A673 (cell line): ENCODE results near the gene ALX4. TPM values are rescaled to one million over a fixed set of nuclear protein-coding genes. Genes with fewer than 3 reads are reported as not detected.

Experiments
- BruUV-seq: library from RNA; stranded (reverse); fragments of 400-500 nt; replicated peaks from 2 replicates; lab custom pipeline; 2021; lab: Mats Ljungman, UMichigan
- CTCF ChIA-PET: fragments of 300-600 bp; sonication (Branson Sonifier 250); formaldehyde crosslinking; loops from one replicate; lab custom pipeline; 2022; ENCODE audit warnings: antibody characterized with exemption; lab: Charles Lee
- POLR2A ChIA-PET: fragments of 300-600 bp; sonication (Branson Sonifier 250); formaldehyde crosslinking; loops from one replicate; lab custom pipeline; 2022; ENCODE audit warnings: antibody characterized with exemption; ENCODE audit not compliant: low non-redundant PET; lab: Charles Lee
- DNase-seq: peaks from one replicate; pipeline ENCODE4 v3.0.0-alpha.2; 2015; ENCODE audit warnings: low spot score
- H3K27ac ChIP-seq: fragments of 200-600 bp; sonication (generic); 2 replicates; pipeline ENCODE4 v1.5.1; 2016; ENCODE audit warnings: mixed run types, low read depth, mild to moderate bottlenecking, mixed read lengths, antibody characterized with exemption, low read length; ENCODE audit not compliant: poor library complexity, severe bottlenecking
- H3K27me3 ChIP-seq: fragments of 200-600 bp; sonication (generic); replicated peaks from 2 replicates; pipeline ENCODE4 v1.6.1; 2017; ENCODE audit warnings: mixed run types, low read depth, mild to moderate bottlenecking, mixed read lengths, antibody characterized with exemption, low read length; ENCODE audit not compliant: insufficient read depth, poor library complexity
- H3K36me3 ChIP-seq: fragments of 200-600 bp; sonication (generic); 2 replicates; pipeline ENCODE4 v1.6.1; 2016; ENCODE audit warnings: mixed run types, mild to moderate bottlenecking, mixed read lengths, antibody characterized with exemption, low read length; ENCODE audit not compliant: insufficient read depth, poor library complexity, severe bottlenecking
- H3K4me1 ChIP-seq: fragments of 200-600 bp; sonication (generic); 2 replicates; pipeline ENCODE4 v1.6.1; 2017; ENCODE audit warnings: mixed run types, mild to moderate bottlenecking, mixed read lengths, antibody characterized with exemption, low read length; ENCODE audit not compliant: insufficient read depth, poor library complexity, severe bottlenecking
- H3K4me3 ChIP-seq: fragments of 200-600 bp; sonication (generic); 2 replicates; pipeline ENCODE4 v1.5.1; 2016; ENCODE audit warnings: low read depth, mixed run types, mild to moderate bottlenecking, mixed read lengths, low read length; ENCODE audit not compliant: poor library complexity, severe bottlenecking
- H3K9me3 ChIP-seq: fragments of 200-600 bp; sonication (generic); 2 replicates; pipeline ENCODE4 v1.6.1; 2016; ENCODE audit warnings: mixed run types, low read depth, mild to moderate bottlenecking, mixed read lengths, antibody characterized with exemption, low read length; ENCODE audit not compliant: poor library complexity, severe bottlenecking
- CTCF ChIP-seq: fragments of 300-800, 200-600 bp; sonication (generic); conservative IDR thresholded peaks from 2 replicates; pipeline ENCODE4 v1.5.1; 2017; ENCODE audit warnings: low read depth, mild to moderate bottlenecking, antibody characterized with exemption, low read length, moderate library complexity, mixed read lengths
- EZH2 ChIP-seq: fragments of 200-600 bp; sonication (generic); IDR thresholded peaks from 2 replicates; pipeline ENCODE4 v1.6.1; 2017; ENCODE audit warnings: borderline replicate concordance, low read depth, mild to moderate bottlenecking, mixed read lengths, antibody characterized with exemption, low read length; ENCODE audit not compliant: poor library complexity, severe bottlenecking
- intact Hi-C: fragments of 100-400 bp; cut with micrococcal nuclease; formaldehyde crosslinking; loops from one replicate; pipeline ENCODE4 v1.10.0; 2022; ENCODE audit not compliant: unreplicated experiment
- total RNA-seq: library from RNA; stranded (reverse); gene quantifications from 2 replicates; pipeline ENCODE4 v1.2.3, GENCODE V29; 2021

ALX4 gene
- total RNA-seq, 1 experiment from 2014 or later: 135 TPM

GRCh38 chr11:44255406-44256071 lies 54.4 kb downstream of the ALX4 start:
- no peak overlapping the region for H3K4me3 ChIP-seq
- H3K27me3 ChIP-seq: no peaks in the 10 kb centered on the region
- H3K27ac ChIP-seq: no peak overlapping the region
- DNase-seq: no peak
- ChIA-PET CTCF (no interaction called here), POLR2A (no interaction called here)
- BruUV-seq: no TSS peak
- intact Hi-C loops: no loop called here
- no peaks in the 10 kb centered on the region for H3K4me1 ChIP-seq
- peaks cover 19% of the 10 kb centered on the region for H3K9me3 ChIP-seq
- H3K36me3 ChIP-seq: peaks cover 37% of the 10 kb centered on the region
- TF ChIP-seq CTCF: no peak
- TF ChIP-seq EZH2: no peak

- no TSS peak for BruUV-seq
- DNase-seq: no peak
- Histone ChIP-seq H3K27ac (no peak overlapping the region), H3K4me1 (no peaks in the 10 kb centered on the region), H3K36me3 (peaks cover 37% of the 10 kb centered on the region), H3K27me3 (no peaks in the 10 kb centered on the region), H3K9me3 (peaks cover 19% of the 10 kb centered on the region), H3K4me3 (no peak overlapping the region)
- TF ChIP-seq CTCF: no peak
- TF ChIP-seq EZH2: no peak
- CTCF ChIA-PET: no interaction called here
- POLR2A ChIA-PET: interaction anchor here (0.6 kb wide), 1 partner anchor 1166 kb away, joined by 3 read pairs; no protein-coding TSS in a partner anchor
- intact Hi-C loops: no loop called here
Observed at GRCh38 chr11:44252999-44253602, 56.8 kb downstream of the ALX4 start.

- ChIA-PET CTCF (no interaction called here), POLR2A (no interaction called here)
- TF ChIP-seq CTCF: no peak
- no peak for TF ChIP-seq EZH2
- H3K9me3 ChIP-seq: peaks cover 19% of the 10 kb centered on the region
- no peak for DNase-seq
- BruUV-seq: no TSS peak
- H3K27ac ChIP-seq: no peak overlapping the region
- H3K27me3 ChIP-seq: no peaks in the 10 kb centered on the region
- H3K4me1 ChIP-seq: peaks cover 8% of the 10 kb centered on the region
- intact Hi-C loops: no loop called here
- peaks cover 37% of the 10 kb centered on the region for H3K36me3 ChIP-seq
- no peak overlapping the region for H3K4me3 ChIP-seq
Observed at GRCh38 chr11:44250421-44250820, 59.5 kb downstream of the ALX4 start.
